ENCODE results near the gene C11orf21. TPM values are rescaled to one million over a fixed set of nuclear protein-coding genes. Genes with fewer than 3 reads are reported as not detected.

The C11orf21 gene
- total and polyA plus RNA-seq, 2 experiments from 2014 or later, result 0.17 to 0.68 TPM

- Histone ChIP-seq H3K9me3 (ENCODE audit: low read depth) (peaks cover 14% of the 10 kb centered on the region), H3K27ac (no peak overlapping the region), H3K4me2 (no peak overlapping the region), H3K4me3 (no peak overlapping the region), H3K4me1 (ENCODE audit: insufficient read depth) (no peaks in the 10 kb centered on the region), H3K36me3 (replicated peaks; ENCODE audit: insufficient read depth, low read depth) (no peaks in the 10 kb centered on the region), H2AFZ (no peak overlapping the region), H3K79me2 (no peaks in the 10 kb centered on the region), H3K9me2 (replicated peaks; ENCODE audit: insufficient read depth) (no peaks in the 10 kb centered on the region), H4K20me1 (ENCODE audit: insufficient read depth, poor library complexity, severe bottlenecking) (no peaks in the 10 kb centered on the region), H3K27me3 (no peaks in the 10 kb centered on the region)
- DNase-seq (ENCODE audit: low spot score), result no peak
- TF ChIP-seq EZH2 (IDR thresholded peaks at IDR 0.05; ENCODE audit: borderline replicate concordance), result no peak
- TF ChIP-seq EZH2phosphoT487 (IDR thresholded peaks at IDR 0.05; ENCODE audit: low read depth, severe bottlenecking, unreplicated experiment), result no peak
- TF ChIP-seq CTCF (IDR thresholded peaks at IDR 0.05; ENCODE audit: poor library complexity), result no peak
- 74% methylated on average over 2 of the region's 2 CpGs for WGBS (ENCODE audit: low lambda C conversion rate, missing lambda C conversion rate)
Observed at GRCh38 chr11:2280208-2280607, 21.5 kb downstream of the C11orf21 start.

DNA sequence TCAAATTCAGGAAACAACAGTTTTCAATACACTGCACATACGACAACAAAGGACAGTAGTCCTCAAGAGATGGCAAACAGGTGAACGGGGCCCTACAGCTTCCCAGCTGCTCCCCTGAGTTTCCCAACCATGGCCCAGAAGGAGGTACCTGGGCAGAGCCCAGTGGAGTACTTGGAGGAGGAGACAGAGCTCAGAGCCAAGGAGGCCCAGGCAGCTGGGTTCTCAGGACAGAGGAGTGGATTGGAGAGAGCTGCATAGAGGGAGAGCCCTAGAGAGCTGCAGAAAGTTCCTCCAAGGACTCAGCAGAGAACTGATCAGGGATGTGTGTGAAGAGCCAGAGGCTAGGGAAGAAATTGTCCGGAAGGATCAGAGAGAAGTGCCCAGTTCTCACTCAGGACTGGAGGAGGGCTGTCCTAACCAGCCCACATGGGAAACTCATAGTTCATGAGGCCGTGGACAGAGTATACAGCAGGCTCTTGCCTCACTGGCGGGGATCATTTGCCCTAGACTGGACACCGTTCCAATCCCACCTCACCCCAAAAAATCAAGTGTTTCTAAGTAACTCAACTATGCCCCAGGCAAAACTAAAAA lies 23.7 kb downstream of the C11orf21 start:
- H3K27me3 ChIP-seq, result no peaks in the 10 kb centered on the region
- H3K36me3 ChIP-seq (replicated peaks; ENCODE audit: insufficient read depth, low read depth), result no peaks in the 10 kb centered on the region
- H3K4me1 ChIP-seq (ENCODE audit: insufficient read depth), result no peaks in the 10 kb centered on the region
- no peak overlapping the region for H3K27ac ChIP-seq
- H3K79me2 ChIP-seq, result no peaks in the 10 kb centered on the region
- H4K20me1 ChIP-seq (ENCODE audit: insufficient read depth, poor library complexity, severe bottlenecking), result no peaks in the 10 kb centered on the region
- H3K4me2 ChIP-seq, result no peak overlapping the region
- TF ChIP-seq EZH2 (IDR thresholded peaks at IDR 0.05; ENCODE audit: borderline replicate concordance) (no peak), CTCF (IDR thresholded peaks at IDR 0.05; ENCODE audit: poor library complexity) (no peak), EZH2phosphoT487 (IDR thresholded peaks at IDR 0.05; ENCODE audit: low read depth, severe bottlenecking, unreplicated experiment) (no peak)
- H3K9me2 ChIP-seq (replicated peaks; ENCODE audit: insufficient read depth), result no peaks in the 10 kb centered on the region
- no peak for DNase-seq (ENCODE audit: low spot score)
- H3K9me3 ChIP-seq (ENCODE audit: low read depth), result peaks cover 14% of the 10 kb centered on the region
- H2AFZ ChIP-seq, result no peak overlapping the region
- H3K4me3 ChIP-seq, result no peak overlapping the region
- 88% methylated on average over 6 of the region's 6 CpGs for WGBS (ENCODE audit: low lambda C conversion rate, missing lambda C conversion rate)

- TF ChIP-seq EZH2 (IDR thresholded peaks at IDR 0.05; ENCODE audit: borderline replicate concordance) (no peak), CTCF (IDR thresholded peaks at IDR 0.05; ENCODE audit: poor library complexity) (no peak), EZH2phosphoT487 (IDR thresholded peaks at IDR 0.05; ENCODE audit: low read depth, severe bottlenecking, unreplicated experiment) (no peak)
- Histone ChIP-seq H3K9me2 (replicated peaks; ENCODE audit: insufficient read depth) (no peaks in the 10 kb centered on the region), H3K4me2 (no peak overlapping the region), H3K79me2 (no peaks in the 10 kb centered on the region), H3K9me3 (ENCODE audit: low read depth) (peaks cover 6% of the 10 kb centered on the region), H3K27ac (no peak overlapping the region), H3K27me3 (peaks cover 8% of the 10 kb centered on the region), H2AFZ (no peak overlapping the region), H4K20me1 (ENCODE audit: insufficient read depth, poor library complexity, severe bottlenecking) (no peaks in the 10 kb centered on the region), H3K36me3 (replicated peaks; ENCODE audit: insufficient read depth, low read depth) (no peaks in the 10 kb centered on the region), H3K4me1 (ENCODE audit: insufficient read depth) (no peaks in the 10 kb centered on the region), H3K4me3 (no peak overlapping the region)
- 71% methylated on average over 6 of the region's 6 CpGs for WGBS (ENCODE audit: low lambda C conversion rate, missing lambda C conversion rate)
- no peak for DNase-seq (ENCODE audit: low spot score)
Observed at GRCh38 chr11:2277008-2277346, 24.7 kb downstream of the C11orf21 start.

All from hepatocyte (in vitro differentiated cells).